ENCODE results near the gene CACNA2D3. TPM values are rescaled to one million over a fixed set of nuclear protein-coding genes. Genes with fewer than 3 reads are reported as not detected.

The CACNA2D3 gene
- total RNA-seq, 1 donor from 2014 or later, result 3.6 TPM

- intact Hi-C loops (cut with DNase I), result no loop called here
- peak; percentile 59 for TF ChIP-seq CTCF (IDR thresholded peaks at IDR 0.05)
- H3K9me3 ChIP-seq, result no peaks in the 10 kb centered on the region
- no peak overlapping the region for H3K4me3 ChIP-seq
- DNase-seq (peak; percentile 64), ATAC-seq (peak; percentile 77 to 88)
- no peaks in the 10 kb centered on the region for H3K4me1 ChIP-seq
- H3K27me3 ChIP-seq (ENCODE audit: low read depth), result no peaks in the 10 kb centered on the region
- H3K36me3 ChIP-seq, result no peaks in the 10 kb centered on the region
- no peak overlapping the region for H3K27ac ChIP-seq
Measured at GRCh38 chr3:54146506-54147239, 24.3 kb downstream of the CACNA2D3 start.

GRCh38 chr3:54150864-54151467, 28.6 kb downstream of the CACNA2D3 start:
- intact Hi-C loops (cut with DNase I), result no loop called here
- no peak overlapping the region for H3K4me3 ChIP-seq
- no peaks in the 10 kb centered on the region for H3K27me3 ChIP-seq (ENCODE audit: low read depth)
- no peaks in the 10 kb centered on the region for H3K9me3 ChIP-seq
- TF ChIP-seq CTCF (IDR thresholded peaks at IDR 0.05), result no peak
- no peaks in the 10 kb centered on the region for H3K4me1 ChIP-seq
- DNase-seq, result no peak
- no peaks in the 10 kb centered on the region for H3K36me3 ChIP-seq
- H3K27ac ChIP-seq, result no peak overlapping the region
- ATAC-seq, result no peak

DNA sequence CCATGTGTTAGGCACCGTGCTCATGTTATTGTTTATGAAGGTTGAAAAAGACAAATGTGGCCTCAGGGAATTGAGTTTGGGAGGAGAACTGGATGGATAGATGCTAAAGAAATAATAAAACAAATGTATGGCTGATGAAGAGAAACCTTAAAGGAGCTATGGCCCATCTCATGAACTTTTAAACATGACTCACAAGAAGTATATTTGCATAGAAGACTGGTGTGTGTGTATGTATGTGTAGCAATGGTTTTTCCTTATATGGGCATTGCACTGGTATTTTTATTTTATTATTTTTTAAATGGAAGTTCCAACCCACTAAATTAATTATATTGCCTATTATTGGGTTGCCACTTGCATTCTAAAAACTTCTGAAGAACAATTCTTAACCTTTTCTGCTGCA, 31.1 kb downstream of the CACNA2D3 start:
- H3K4me3 ChIP-seq, result no peak overlapping the region
- no peaks in the 10 kb centered on the region for H3K4me1 ChIP-seq
- no peak overlapping the region for H3K27ac ChIP-seq
- TF ChIP-seq CTCF (IDR thresholded peaks at IDR 0.05), result no peak
- no peaks in the 10 kb centered on the region for H3K27me3 ChIP-seq (ENCODE audit: low read depth)
- ATAC-seq (no peak), DNase-seq (no peak)
- no peaks in the 10 kb centered on the region for H3K36me3 ChIP-seq
- no peaks in the 10 kb centered on the region for H3K9me3 ChIP-seq
- intact Hi-C loops (cut with DNase I), result no loop called here

GRCh38 chr3:54157860-54158259, 35.5 kb downstream of the CACNA2D3 start:
- H3K9me3 ChIP-seq, result no peaks in the 10 kb centered on the region
- intact Hi-C loops (cut with DNase I), result no loop called here
- no peak overlapping the region for H3K27ac ChIP-seq
- no peaks in the 10 kb centered on the region for H3K27me3 ChIP-seq (ENCODE audit: low read depth)
- no peaks in the 10 kb centered on the region for H3K4me1 ChIP-seq
- no peak for DNase-seq
- no peak overlapping the region for H3K4me3 ChIP-seq
- no peak for TF ChIP-seq CTCF (IDR thresholded peaks at IDR 0.05)
- H3K36me3 ChIP-seq, result no peaks in the 10 kb centered on the region
- no peak for ATAC-seq

DNA sequence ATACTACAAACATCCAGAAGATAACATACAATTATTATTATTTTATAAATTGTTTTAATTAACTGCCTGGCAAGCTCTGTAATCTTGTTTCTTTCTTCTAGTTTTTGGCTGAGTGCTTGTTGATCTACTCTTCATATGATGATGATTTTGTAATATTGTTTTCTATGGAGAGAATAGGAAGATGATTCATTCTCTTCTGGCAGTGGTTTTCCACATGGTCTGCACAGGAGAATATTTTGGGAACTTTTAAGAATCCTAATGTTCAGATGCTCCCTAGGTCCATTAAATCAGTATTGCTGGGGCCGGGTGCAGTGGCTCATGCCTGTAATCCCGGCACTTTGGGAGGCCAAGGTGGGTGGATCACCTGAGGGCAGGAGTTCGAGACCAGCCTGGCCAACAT, 37.6 kb downstream of the CACNA2D3 start:
- TF ChIP-seq CTCF (IDR thresholded peaks at IDR 0.05), result no peak
- ATAC-seq, result no peak
- Histone ChIP-seq H3K4me1 (no peaks in the 10 kb centered on the region), H3K36me3 (no peaks in the 10 kb centered on the region), H3K27ac (no peak overlapping the region), H3K4me3 (no peak overlapping the region), H3K9me3 (no peaks in the 10 kb centered on the region), H3K27me3 (ENCODE audit: low read depth) (no peaks in the 10 kb centered on the region)
- intact Hi-C loops (cut with DNase I), result no loop called here
- DNase-seq, result no peak
